ENCODE results near the gene RIOX2.

RIOX2 gene

GRCh38 chr3:97932387-97932801, 39.8 kb downstream of the RIOX2 start:
- Histone ChIP-seq H3K9me3 (ENCODE audit: severe bottlenecking) (no peaks in the 10 kb centered on the region), H3K27me3 (ENCODE audit: insufficient read depth, low read depth, severe bottlenecking) (no peaks in the 10 kb centered on the region), H3K27ac (no peak overlapping the region), H3K36me3 (peaks cover 40% of the 10 kb centered on the region), H3K4me3 (ENCODE audit: low read depth, low read length) (no peak overlapping the region)
- DNase-seq: no peak
- no peak for TF ChIP-seq CTCF (IDR thresholded peaks at IDR 0.05; ENCODE audit: low read depth, low read length)

- no peaks in the 10 kb centered on the region for H3K27me3 ChIP-seq (ENCODE audit: insufficient read depth, low read depth, severe bottlenecking)
- TF ChIP-seq CTCF (IDR thresholded peaks at IDR 0.05; ENCODE audit: low read depth, low read length): no peak
- DNase-seq: no peak
Measured at GRCh38 chr3:97931218-97931617, 41.0 kb downstream of the RIOX2 start.

GRCh38 chr3:97930018-97930417, 42.2 kb downstream of the RIOX2 start:
- TF ChIP-seq CTCF (IDR thresholded peaks at IDR 0.05; ENCODE audit: low read depth, low read length): no peak
- peaks cover 34% of the 10 kb centered on the region for H3K36me3 ChIP-seq
- no peak overlapping the region for H3K4me3 ChIP-seq (ENCODE audit: low read depth, low read length)
- DNase-seq: no peak
- no peak overlapping the region for H3K27ac ChIP-seq
- H3K9me3 ChIP-seq (ENCODE audit: severe bottlenecking): no peaks in the 10 kb centered on the region
- H3K27me3 ChIP-seq (ENCODE audit: insufficient read depth, low read depth, severe bottlenecking): no peaks in the 10 kb centered on the region

More at GRCh38 chr3:97931218-97931617, 41.0 kb downstream of the RIOX2 start:
- Histone ChIP-seq H3K4me3 (ENCODE audit: low read depth, low read length) (no peak overlapping the region), H3K27ac (no peak overlapping the region), H3K36me3 (peaks cover 36% of the 10 kb centered on the region), H3K9me3 (ENCODE audit: severe bottlenecking) (no peaks in the 10 kb centered on the region)

- Histone ChIP-seq H3K4me3 (ENCODE audit: low read depth, low read length) (no peak overlapping the region), H3K27ac (no peak overlapping the region), H3K9me3 (ENCODE audit: severe bottlenecking) (no peaks in the 10 kb centered on the region), H3K27me3 (ENCODE audit: insufficient read depth, low read depth, severe bottlenecking) (no peaks in the 10 kb centered on the region), H3K36me3 (peaks cover 29% of the 10 kb centered on the region)
- no peak for DNase-seq
- TF ChIP-seq CTCF (IDR thresholded peaks at IDR 0.05; ENCODE audit: low read depth, low read length): no peak
Measured at GRCh38 chr3:97928986-97929385, 43.2 kb downstream of the RIOX2 start.

- TF ChIP-seq CTCF (IDR thresholded peaks at IDR 0.05; ENCODE audit: low read depth, low read length): no peak
- Histone ChIP-seq H3K9me3 (ENCODE audit: severe bottlenecking) (no peaks in the 10 kb centered on the region), H3K4me3 (ENCODE audit: low read depth, low read length) (no peak overlapping the region), H3K36me3 (peaks cover 20% of the 10 kb centered on the region), H3K27ac (no peak overlapping the region), H3K27me3 (ENCODE audit: insufficient read depth, low read depth, severe bottlenecking) (no peaks in the 10 kb centered on the region)
- DNase-seq: no peak
Measured at GRCh38 chr3:97927704-97928103, 44.5 kb downstream of the RIOX2 start.

GRCh38 chr3:97917813-97918536, 54.3 kb downstream of the RIOX2 start:
- H3K4me3 ChIP-seq (ENCODE audit: low read depth, low read length): no peak overlapping the region
- H3K27ac ChIP-seq: no peak overlapping the region
- TF ChIP-seq CTCF (IDR thresholded peaks at IDR 0.05; ENCODE audit: low read depth, low read length): no peak
- H3K36me3 ChIP-seq: peaks cover 62% of the 10 kb centered on the region
- DNase-seq: no peak
- no peaks in the 10 kb centered on the region for H3K9me3 ChIP-seq (ENCODE audit: severe bottlenecking)
- H3K27me3 ChIP-seq (ENCODE audit: insufficient read depth, low read depth, severe bottlenecking): no peaks in the 10 kb centered on the region

Measured in WERI-Rb-1 (cell line).